NCI-H187 treated with DMSO at 0.1 percent for 48 hours (cell line): ENCODE results near the gene CCDC92.

Source experiments
- DNase-seq: peaks from one replicate; lab custom pipeline; 2025; lab: John Stamatoyannopoulos, UW

CCDC92 gene

GRCh38 chr12:124002021-124002644 lies 29.5 kb upstream of the CCDC92 start:
- no peak for DNase-seq

- DNase-seq, result no peak
Observed at GRCh38 chr12:124001343-124001742, 28.7 kb upstream of the CCDC92 start.

- DNase-seq, result no peak
Observed at GRCh38 chr12:124000111-124000510, 27.5 kb upstream of the CCDC92 start.

- DNase-seq, result no peak
Observed at GRCh38 chr12:123998991-123999359, 26.3 kb upstream of the CCDC92 start.

GRCh38 chr12:123998344-123998990 lies 25.8 kb upstream of the CCDC92 start:
- DNase-seq, result no peak

- no peak for DNase-seq
Observed at GRCh38 chr12:123997908-123998307, 25.3 kb upstream of the CCDC92 start.

GRCh38 chr12:123997033-123997822 lies 24.6 kb upstream of the CCDC92 start:
- DNase-seq, result no peak

GRCh38 chr12:123996581-123996980 lies 23.9 kb upstream of the CCDC92 start:
- no peak for DNase-seq

- DNase-seq, result no peak
Observed at GRCh38 chr12:123995023-123995748, 22.6 kb upstream of the CCDC92 start.

GRCh38 chr12:123992118-123992825 lies 19.6 kb upstream of the CCDC92 start:
- no peak for DNase-seq

- DNase-seq, result no peak
Observed at GRCh38 chr12:123991372-123991951, 18.8 kb upstream of the CCDC92 start.

GRCh38 chr12:123990511-123990910 lies 17.9 kb upstream of the CCDC92 start:
- no peak for DNase-seq

- DNase-seq, result no peak
Observed at GRCh38 chr12:123989753-123990152, 17.1 kb upstream of the CCDC92 start.

GRCh38 chr12:123989168-123989567 lies 16.5 kb upstream of the CCDC92 start:
- no peak for DNase-seq

GRCh38 chr12:123987022-123987421 lies 14.4 kb upstream of the CCDC92 start:
- no peak for DNase-seq

- no peak for DNase-seq
Observed at GRCh38 chr12:123986374-123986965, 13.8 kb upstream of the CCDC92 start.

- DNase-seq, result no peak
Observed at GRCh38 chr12:123984903-123985302, 12.3 kb upstream of the CCDC92 start.

- DNase-seq, result no peak
Observed at GRCh38 chr12:123983822-123984485, 11.3 kb upstream of the CCDC92 start.

- DNase-seq, result no peak
Observed at GRCh38 chr12:123982269-123982668, 9.6 kb upstream of the CCDC92 start.

GRCh38 chr12:123979566-123979965 lies 6.9 kb upstream of the CCDC92 start:
- DNase-seq, result no peak
